HG03066 (cell line): ENCODE measurements around the gene YIPF1.
"Not testable (repeated sequence)": the region's sequence is repeated elsewhere in the genome, so short reads cannot be mapped to it uniquely, and the experiment has no call there.

Experiments
- ATAC-seq: cut with Tn5 transposase; IDR thresholded peaks from one replicate; pipeline ENCODE4 v1.9.1; 2021; ENCODE audit warnings: low read depth; ENCODE audit not compliant: unreplicated experiment

YIPF1 gene

DNA sequence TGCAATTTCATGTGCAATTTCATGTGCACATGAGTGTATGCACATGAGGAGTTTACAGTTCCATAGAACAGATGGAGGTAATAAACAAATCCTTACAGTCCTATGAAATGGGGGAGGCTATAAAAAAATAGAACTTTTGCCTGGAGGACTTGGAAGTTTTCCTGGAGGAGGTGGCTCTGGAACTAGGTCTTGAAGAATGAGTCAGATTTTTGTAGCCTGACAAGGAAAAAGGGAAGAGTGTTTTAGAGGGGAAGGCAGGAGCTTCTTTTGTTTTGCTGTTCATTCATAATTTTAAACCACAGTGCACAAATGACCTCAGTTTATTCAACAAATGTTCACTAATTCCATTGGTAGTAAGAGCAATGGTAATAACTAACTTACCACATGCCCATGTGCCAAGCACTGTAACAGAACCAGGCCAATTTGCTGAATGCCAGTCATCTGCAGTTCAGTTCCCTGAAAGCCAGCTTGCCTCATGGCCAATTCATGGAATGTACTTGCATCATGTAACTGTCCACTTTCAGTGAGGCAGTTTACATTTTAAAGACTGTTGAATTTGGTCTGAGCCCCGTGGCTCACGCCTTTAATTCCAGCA, 7.1 kb upstream of the YIPF1 start:
- no peak for ATAC-seq

DNA sequence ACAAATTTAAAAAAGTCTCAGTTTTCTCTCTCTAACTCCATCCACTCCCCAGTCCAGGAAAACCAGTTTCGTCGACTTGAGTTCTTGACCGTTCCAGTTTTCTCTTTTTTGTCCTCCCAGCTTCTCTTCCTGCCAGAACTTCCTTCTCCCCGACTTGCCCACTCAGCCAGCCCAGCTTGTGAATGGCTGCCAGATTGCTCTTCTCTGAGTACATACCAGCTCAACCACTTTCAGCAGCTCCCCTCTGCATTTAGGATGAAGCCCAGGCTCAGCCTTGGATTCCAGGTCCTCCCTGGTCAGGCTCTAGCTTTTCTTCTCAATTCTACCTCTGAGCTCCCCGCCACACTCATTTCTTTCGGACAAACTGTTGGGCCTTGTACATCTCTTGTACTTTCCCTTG, 5.8 kb upstream of the YIPF1 start:
- no peak for ATAC-seq

DNA sequence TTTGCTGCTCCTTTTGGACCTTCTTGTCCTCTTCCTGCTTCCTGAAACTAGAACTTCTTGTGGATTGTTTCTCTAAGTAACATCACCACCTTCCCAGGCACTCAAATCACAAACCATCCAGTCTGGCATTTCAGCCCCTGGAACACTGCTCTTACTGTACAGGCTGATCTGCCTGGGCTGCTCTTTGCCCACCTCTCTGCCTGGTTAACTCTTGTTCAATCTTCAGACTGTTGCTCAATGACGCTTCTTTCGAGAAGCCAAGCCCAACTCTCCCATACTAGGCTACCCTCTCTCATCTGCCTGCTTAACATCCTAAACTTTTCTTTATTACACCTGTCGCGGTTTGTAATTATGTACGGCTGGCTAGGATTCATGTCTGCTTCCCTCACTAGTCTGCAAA, 5.0 kb upstream of the YIPF1 start:
- ATAC-seq = no peak

DNA sequence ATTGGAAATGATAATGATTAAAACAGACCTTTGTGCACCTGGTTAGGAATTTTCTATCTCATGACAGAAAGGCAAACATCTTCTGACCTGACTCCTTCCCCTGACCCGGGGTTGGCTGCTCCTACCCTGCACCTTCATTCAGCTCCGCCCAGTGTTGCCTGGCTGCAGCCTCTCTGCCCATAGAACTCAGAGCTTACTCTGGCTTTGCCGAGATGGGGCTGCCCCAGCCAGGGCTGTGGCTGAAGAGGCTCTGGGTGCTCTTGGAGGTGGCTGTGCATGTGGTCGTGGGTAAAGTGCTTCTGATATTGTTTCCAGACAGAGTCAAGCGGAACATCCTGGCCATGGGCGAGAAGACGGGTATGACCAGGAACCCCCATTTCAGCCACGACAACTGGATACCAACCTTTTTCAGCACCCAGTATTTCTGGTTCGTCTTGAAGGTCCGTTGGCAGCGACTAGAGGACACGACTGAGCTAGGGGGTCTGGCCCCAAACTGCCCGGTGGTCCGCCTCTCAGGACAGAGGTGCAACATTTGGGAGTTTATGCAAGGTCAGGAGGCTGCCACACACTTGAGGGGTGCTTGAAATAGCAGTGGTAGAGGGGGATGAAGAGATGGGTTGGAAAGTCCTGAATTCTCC, 4.5 kb upstream of the YIPF1 start, which contains the start of gene DIO1:
Gene DIO1 (plus strand): TSS at position 189 of the 638 bp plus-strand sequence. CDS start 24 bp downstream, at position 213.
- ATAC-seq = no peak

DNA sequence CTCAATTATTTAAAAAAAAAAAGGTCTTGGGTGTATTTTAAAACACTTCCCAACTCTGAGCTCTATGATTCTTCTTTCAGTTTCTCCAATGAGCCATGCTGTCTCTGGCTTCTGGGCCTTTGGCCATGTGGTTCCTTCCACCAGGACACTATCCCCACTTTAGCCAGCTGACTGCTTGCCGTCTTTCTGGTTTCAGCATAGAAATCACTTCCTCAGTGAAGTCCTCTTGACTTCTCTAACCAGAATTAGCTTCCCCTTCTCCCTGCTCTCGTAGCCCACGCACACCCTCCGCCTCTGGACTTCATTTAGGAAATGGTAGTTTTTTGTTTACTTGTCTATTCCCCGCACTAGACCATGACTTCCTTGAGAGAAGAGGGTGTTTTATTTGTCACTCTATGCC, 3.3 kb upstream of the YIPF1 start:
- no peak for ATAC-seq

DNA sequence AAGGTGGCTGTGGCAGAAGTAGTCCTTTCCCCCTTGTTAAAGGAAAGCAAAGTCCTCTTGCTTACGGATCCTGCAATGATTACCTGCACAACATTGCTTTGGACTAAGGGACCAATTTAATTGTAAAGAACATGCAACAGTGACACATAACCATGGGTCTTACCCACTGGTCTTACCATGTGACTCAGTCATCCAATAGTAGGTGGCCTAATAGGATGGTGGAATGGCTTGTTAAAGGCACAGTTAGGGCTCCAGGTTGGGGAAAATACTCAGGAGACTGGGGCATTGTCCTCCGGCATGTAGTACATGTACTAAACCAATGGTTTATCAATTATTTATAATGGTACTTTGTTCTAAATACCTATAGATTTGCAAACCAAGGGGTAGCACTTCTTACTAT, 2.1 kb upstream of the YIPF1 start:
- no peak for ATAC-seq

DNA sequence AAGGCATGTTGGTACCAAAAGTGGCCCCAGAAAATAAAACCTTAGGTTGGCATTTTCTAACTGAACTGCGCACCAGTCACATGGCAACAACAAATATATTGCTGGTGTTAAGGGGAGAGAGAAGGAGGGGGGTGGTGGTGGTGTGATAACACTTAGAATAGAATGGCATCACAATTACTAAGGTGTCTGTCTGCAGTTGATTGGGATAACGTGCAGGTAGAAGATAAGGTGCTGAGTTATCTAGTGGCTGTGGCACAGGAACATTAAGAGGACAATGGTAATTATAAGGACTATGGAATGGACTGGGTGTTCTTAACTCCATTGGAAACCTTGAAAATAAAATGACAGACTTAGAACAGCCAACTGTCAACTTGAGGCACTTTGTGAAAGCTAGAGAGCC, 1.4 kb upstream of the YIPF1 start:
- ATAC-seq = no peak

DNA sequence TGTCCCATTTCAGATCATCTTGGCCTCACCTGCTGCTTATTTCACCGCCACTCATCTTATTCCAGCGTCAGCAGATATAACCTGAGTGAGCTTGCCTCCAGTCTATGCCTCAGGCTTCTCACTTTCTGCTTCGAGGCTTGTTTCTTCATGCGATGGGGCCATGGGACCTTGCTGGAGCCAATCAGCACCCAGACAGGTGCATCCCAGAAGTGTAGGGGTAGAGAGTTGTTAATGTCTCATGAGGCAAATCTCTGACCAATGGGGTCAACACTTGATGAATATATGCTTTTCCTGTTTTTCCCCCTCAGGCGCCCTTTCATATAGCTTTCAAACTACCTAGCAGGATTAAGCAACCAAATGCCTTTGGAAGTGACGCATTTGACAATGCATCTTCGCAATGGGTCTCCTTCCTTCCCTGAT, 935 bp upstream of the YIPF1 start:
- ATAC-seq = no peak

DNA sequence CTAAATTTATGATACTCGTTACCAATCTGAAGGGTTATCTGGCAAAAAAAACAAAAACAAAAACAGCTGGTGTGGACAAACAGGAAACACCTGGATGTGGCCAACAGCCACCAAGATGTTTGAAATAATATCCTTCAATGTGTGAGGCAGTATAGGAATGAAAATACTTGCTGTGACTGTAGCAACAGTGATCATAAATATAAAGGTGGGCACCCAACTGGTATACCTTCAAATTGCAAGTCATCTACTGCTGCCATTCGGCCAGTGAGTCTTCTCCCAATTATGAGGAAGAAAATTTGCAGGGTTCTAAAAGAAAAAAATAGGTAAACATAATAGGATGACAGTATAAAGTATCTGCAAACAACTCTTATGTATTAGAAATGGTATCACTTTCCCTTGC, 916 bp downstream of the YIPF1 start:
- no peak for ATAC-seq

DNA sequence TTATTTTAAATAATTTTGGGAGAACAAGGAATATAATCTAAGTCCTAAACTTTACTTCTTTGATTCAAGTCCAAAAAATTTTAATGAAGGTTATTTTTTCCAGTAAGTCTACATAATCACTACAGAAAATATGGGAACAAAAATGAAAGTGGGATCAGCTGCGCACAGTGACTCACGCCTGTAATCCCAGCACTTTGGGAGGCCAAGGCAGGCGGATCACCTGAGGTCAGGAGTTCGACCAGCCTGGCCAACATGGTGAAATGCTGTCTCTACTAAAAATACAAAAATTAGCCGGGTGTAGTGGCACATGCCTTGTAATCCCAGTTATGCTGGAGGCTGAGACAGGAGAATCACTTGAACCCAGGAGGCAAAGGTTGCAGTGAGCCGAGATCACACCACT, 6.0 kb downstream of the YIPF1 start:
- not testable (repeated sequence) for ATAC-seq

DNA sequence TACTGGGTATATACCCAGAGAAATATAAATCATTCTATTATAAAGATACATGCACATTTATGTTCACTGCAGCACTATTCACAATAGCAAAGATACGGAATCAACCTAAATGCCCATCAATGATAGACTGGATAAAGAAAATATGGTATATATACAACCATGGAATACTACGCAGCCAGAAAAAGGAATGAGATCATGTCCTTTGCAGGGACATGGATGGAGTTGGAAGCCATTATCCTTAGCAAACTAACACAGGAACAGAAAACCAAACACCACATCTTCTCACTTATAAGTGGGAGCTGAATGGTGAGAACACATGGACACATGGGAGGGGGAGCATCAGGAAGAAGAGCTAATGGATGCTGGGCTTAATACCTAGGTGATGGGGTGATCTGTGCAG, 7.7 kb downstream of the YIPF1 start:
- ATAC-seq = not testable (repeated sequence)

DNA sequence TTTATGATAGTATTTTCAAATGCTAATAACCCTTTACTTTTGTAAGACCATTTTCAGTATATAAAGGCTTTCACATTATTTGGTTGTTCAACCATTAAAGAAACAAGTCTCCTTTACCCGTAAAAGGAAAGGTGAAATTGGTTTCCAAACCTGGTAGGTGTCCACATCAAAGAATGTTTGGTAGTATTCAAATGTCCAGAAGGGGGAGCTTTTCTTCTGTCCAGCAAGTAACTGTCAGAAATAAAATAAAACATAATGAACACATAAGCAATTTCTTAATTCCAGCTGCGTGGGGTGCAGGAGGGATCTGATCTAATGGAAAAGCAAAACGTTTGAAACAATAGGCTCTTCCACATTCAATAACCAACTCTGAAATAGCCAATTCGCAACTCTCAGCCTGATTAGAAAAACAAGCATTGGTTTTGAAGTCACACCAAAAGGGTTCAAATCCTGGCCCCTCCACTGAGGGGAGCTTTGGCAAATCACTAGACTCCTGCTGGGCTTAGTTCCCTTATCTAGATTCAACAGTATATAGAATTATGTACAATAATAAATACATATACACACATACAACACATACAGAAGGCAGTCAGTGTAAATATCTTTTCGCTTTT, 11.0 kb downstream of the YIPF1 start:
- no peak for ATAC-seq

DNA sequence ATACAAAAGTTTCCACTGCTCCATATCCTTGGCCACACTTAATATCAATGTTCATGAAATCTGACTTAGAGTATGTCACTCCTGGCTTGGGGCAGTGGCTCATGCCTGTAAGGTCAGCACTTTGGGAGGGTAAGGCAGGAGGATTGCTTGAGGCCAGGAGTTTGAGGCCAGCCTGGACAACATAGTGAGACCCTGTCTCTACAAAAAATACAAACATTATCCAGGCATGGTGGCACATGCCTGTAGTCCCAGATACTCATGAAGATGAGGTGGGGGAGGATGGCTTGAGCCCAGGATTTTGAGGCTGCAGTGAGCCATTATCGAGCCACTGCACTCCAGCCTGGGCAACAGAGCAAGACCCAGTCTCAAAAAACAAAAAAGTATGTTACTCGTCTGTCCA, 14.4 kb downstream of the YIPF1 start:
- ATAC-seq = not testable (repeated sequence)

DNA sequence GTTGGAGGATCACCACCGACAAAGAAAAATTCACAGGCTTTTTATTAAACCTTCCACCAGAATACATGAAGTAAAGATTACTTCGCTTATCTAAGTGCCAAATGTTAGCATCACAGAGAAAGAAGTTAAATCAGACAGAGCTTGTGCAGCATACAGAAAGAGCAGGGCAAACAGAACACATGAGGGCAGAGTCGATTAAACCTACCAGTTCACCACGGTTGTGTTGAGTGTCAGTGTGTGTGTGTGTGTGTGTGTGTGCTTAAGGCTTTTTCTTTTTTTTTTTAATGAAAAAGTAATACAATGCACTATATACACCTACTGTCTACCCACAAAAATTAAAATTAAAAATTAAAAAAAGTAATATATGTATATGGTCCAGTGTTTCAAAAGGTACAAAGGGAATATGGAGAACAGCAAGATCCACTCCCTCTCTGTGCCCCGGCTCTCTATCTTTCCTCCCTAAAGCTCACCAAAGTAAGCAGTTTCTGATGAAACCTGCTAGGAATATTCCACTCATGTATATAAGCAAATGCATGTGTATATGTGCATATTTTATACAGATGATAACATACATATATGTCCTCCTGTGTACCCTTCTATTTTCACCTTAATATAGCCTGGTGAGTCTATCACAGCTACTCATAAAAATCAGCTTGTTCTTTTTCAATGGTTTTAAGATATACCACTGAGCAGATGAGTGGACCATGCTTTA, 17.7 kb downstream of the YIPF1 start:
- no peak for ATAC-seq

DNA sequence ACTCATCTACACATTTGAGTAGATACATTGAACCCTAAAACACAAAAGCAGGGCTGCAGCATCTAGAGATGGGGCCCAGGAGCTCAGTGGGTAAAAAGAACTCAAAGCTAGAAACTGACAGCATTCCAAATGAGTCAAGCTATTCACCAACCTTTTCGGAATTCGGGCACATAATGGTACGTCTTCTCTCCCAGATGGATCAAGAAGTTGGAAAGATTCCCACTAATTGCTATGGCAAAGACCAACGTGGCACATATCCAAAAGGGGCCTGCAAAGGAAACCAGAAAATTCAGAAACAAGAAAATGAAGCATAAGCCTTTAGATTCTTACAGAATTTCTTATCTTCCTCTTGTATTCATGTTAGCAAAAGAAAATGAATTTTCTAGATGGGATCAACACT, 18.4 kb downstream of the YIPF1 start:
- ATAC-seq = no peak

DNA sequence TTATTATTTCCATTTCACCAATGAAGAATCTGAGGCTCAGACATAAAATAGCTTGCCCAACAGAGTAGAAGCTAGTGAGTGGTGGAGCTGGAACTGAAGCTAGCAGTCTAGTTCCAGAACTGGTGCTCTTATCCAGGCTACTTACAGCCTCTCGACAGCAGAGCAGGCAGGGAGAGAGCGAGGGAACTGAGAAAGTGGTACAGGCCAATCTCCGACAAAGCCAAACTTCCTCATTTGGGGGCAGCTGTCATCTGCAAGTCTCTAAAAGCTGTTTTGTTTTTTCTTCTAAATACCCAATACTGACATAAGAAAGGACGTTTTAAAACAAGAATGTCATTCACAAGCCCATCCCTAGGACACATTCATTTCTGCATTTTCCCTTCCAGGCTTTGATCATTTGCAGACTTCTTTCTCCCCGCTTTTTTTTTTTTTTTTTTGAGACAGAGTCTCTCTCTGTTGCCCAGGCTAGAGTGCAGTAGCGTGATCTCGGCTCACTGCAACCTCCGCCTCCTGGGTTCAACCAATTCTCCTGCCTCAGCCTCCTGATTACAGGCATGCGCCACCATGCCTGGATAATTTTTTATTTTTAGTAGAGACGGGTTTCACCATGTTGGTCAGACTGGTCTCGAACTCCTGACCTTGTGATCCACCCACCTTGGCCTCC, 20.0 kb downstream of the YIPF1 start:
- ATAC-seq = no peak

DNA sequence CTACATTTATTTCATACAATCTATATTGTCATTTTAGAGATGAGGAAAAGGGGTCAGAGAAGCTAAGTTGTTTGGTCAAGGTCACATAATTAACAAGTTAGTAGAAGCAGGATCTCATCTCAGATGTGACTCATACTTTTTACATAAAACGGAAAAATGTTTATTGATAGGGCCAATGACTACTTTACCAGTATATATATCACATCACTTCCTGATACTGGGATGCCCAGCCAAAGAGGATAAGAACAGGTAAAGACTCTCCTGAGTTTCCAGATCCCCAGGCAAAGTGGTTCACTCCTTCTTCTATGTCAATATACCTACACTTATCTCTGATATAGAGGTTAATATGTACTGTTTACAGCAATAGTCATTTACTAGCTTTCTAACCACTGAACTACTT, 21.0 kb downstream of the YIPF1 start:
- no peak for ATAC-seq

DNA sequence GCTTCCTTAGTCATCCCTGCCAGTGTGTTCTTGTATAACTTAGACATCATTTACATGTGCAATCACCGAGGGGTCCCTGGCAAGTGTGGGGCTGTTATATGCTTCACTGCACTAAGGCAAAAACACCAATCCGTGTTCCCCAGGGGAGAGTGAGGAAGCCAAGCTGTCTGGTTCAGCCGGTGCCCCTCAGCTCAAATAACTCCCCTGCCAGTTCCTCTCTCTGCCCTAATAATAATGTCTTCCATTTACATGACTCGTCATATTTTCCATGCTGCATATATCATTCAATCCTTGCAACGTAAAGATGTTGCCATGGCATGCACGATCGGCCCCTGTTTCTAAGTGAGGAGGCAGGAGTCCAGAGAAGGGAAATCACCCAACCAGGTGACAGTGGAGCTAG, 27.1 kb downstream of the YIPF1 start:
- ATAC-seq = no peak

DNA sequence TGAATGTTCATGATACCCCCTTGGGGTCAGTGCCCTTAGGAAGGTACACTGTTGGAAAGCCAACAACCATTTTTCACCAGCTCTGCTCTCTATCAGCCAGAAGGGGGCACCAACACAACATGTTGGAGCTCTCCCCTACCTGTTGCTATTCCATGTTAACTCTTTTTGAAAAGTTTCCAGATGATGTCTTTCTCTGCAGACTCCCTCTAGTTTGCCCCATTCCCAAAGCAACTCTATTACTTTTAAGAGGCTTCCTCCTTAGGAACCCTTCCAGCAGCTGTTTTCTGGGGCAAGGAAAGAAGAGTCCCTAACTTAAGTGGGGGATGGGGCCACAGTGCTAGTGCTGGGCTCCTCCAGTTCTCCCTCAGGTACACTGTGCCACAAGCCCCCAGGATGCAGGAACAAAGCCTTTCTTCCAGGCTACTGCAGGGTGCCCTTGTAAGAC, 28.6 kb downstream of the YIPF1 start:
- ATAC-seq = peak; percentile 58

DNA sequence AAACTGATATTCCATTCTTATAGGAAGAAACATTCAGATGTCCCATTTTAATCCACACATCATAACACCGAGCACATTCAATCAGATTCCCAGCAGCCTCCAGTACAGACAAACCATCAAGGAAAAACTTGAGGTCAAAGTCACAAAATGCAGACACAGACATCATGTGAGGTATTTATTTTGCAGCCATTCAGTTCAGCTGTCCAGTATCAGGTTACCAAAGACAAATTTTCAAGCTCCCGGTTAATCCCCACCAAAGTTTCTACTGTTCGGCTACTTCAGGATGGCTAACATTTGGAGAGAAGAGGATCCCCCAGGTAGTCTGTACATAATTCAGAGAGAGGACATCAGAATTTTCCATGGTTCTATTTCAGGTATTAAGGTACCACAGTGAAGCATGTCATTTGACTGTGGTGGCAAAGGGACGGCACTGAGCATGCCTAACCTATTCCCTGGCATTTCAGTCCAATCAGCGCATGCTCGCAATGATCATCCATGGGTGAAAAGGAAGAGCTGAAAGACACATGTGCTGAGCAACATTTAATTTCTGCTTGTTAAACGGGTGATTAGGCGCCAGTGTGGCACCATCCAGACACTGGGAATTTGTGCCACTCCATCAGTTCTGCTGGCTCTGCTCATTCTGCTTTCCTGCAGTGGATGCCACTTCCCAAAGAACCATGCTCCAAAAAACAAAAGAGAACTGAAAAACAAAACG, 37.9 kb downstream of the YIPF1 start:
- no peak for ATAC-seq
